ENCODE data around the gene RSPO4. TPM values are rescaled to one million over a fixed set of nuclear protein-coding genes. Genes with fewer than 3 reads are reported as not detected.

The RSPO4 gene
- total and polyA plus RNA-seq, 2 of the 13 experiments (the other 11 are each of a cell fraction or from before 2014, with no cell fraction given), result not detected

- TF ChIP-seq FOXO1 (CRISPR knock-in tag; IDR thresholded peaks at IDR 0.05) (no peak), ZC3H4 (CRISPR knock-in tag; IDR thresholded peaks at IDR 0.05; ENCODE audit: borderline replicate concordance) (no peak), U2AF1 (optimal IDR thresholded peaks at IDR 0.05; ENCODE audit: low read depth, low read length) (no peak), NFE2 (CRISPR knock-in tag; IDR thresholded peaks at IDR 0.05) (no peak)
Measured at GRCh38 chr20:961768-962167, 40.3 kb downstream of the RSPO4 start (continued).

GRCh38 chr20:959996-960615 is 42.0 kb downstream of the RSPO4 start:
- ChIA-PET CTCF (ENCODE audit: low intra/inter-chr PET ratio, low total read pairs) (no interaction called here), POLR2A (no interaction called here)
- H3K4me1 ChIP-seq (ENCODE audit: insufficient read depth, low read length), result no peaks in the 10 kb centered on the region
- no peak for FAIRE-seq
- no peaks in the 10 kb centered on the region for H3K36me3 ChIP-seq (replicated peaks in 1 of 2; ENCODE audit: control insufficient read depth in 1 of 2, insufficient read depth in 2 of 2, low read length in 2 of 2)
- H3K9ac ChIP-seq (ENCODE audit: insufficient read depth, low read depth, low read length), result no peak overlapping the region
- no peak for DNase-seq (ENCODE audit: low spot score)
- no peak for ATAC-seq
- TF ChIP-seq ZNF512 (CRISPR knock-in tag; IDR thresholded peaks at IDR 0.05) (0 out of 2 replicates have a peak, but pooled peaks have one; percentile 71), NFE2L2 (IDR thresholded peaks at IDR 0.05; ENCODE audit: low read length) (no peak), LCORL (IDR thresholded peaks at IDR 0.05) (no peak), LCORL (CRISPR knock-in tag; IDR thresholded peaks at IDR 0.05) (no peak), ZNF562 (CRISPR knock-in tag; IDR thresholded peaks at IDR 0.05; ENCODE audit: borderline replicate concordance) (no peak)
- no peaks in the 10 kb centered on the region for H3K9me3 ChIP-seq (ENCODE audit: low read length)
- H3K4me3 ChIP-seq (replicated peaks in 1 of 3; ENCODE audit: insufficient read depth in 1 of 3, low read depth in 2 of 3, low read length in 3 of 3), result no peak overlapping the region
- BruUV-seq (replicated peaks), result no TSS peak
- 11% methylated on average over 13 of the region's 16 CpGs for WGBS (ENCODE audit: low lambda C conversion rate)
- no peaks in the 10 kb centered on the region for H3K79me2 ChIP-seq (ENCODE audit: insufficient read depth, low read length)
- no peak overlapping the region for H2AFZ ChIP-seq (ENCODE audit: low read length)
- in situ Hi-C loops (cut with HindIII; ENCODE audit: extremely low pct_ligation_motif_present, low pct_unique_long_range_greater_than_20kb), result loop anchor here (5.0 to 10.0 kb wide), 2 partner anchors 143 to 225 kb away; partner anchors contain the start of gene TMEM74B
- no peak overlapping the region for H3K27ac ChIP-seq (ENCODE audit: extremely low read length, insufficient read depth, low read length)
- H3K27me3 ChIP-seq (ENCODE audit: control insufficient read depth in 1 of 2, insufficient read depth in 2 of 2, low read length in 2 of 2), result peaks cover 15 to 59% of the 10 kb centered on the region in 2 experiments
- H4K20me1 ChIP-seq (ENCODE audit: insufficient read depth, low read length), result no peaks in the 10 kb centered on the region; the same call in 1 of the 2 replicates
- intact Hi-C loops (cut with micrococcal nuclease; ENCODE audit: unreplicated experiment), result no loop called here
- no peak overlapping the region for H3K4me2 ChIP-seq (ENCODE audit: low read depth, low read length)
